HG03045 (cell line): ENCODE data around the gene TMPRSS6.

Experiments used
- ATAC-seq: cut with Tn5 transposase; IDR thresholded peaks from one replicate; pipeline ENCODE4 v1.9.1; 2021; ENCODE audit warnings: mild to moderate bottlenecking, moderate library complexity; ENCODE audit not compliant: unreplicated experiment

The TMPRSS6 gene

GRCh38 chr22:37069719-37070118, 39.8 kb downstream of the TMPRSS6 start:
- ATAC-seq = no peak

GRCh38 chr22:37069319-37069718, 40.2 kb downstream of the TMPRSS6 start:
- no peak for ATAC-seq

- no peak for ATAC-seq
Measured at GRCh38 chr22:37068859-37069258, 40.7 kb downstream of the TMPRSS6 start.

- ATAC-seq = no peak
Measured at GRCh38 chr22:37067428-37067827, 42.1 kb downstream of the TMPRSS6 start.

GRCh38 chr22:37065961-37066360, 43.6 kb downstream of the TMPRSS6 start:
- ATAC-seq = no peak

- ATAC-seq = no peak
Measured at GRCh38 chr22:37065180-37065579, 44.3 kb downstream of the TMPRSS6 start.

GRCh38 chr22:37064553-37064952, 45.0 kb downstream of the TMPRSS6 start:
- ATAC-seq = no peak

GRCh38 chr22:37063431-37064420, 45.8 kb downstream of the TMPRSS6 start:
- ATAC-seq = no peak

- no peak for ATAC-seq
Measured at GRCh38 chr22:37062702-37063381, 46.7 kb downstream of the TMPRSS6 start.

- ATAC-seq = no peak
Measured at GRCh38 chr22:37062376-37062675, 47.2 kb downstream of the TMPRSS6 start.

GRCh38 chr22:37061611-37062375, 47.7 kb downstream of the TMPRSS6 start:
- ATAC-seq = no peak

- ATAC-seq = no peak
Measured at GRCh38 chr22:37060801-37061610, 48.5 kb downstream of the TMPRSS6 start.

GRCh38 chr22:37059876-37060449, 49.5 kb downstream of the TMPRSS6 start:
- ATAC-seq = no peak

- ATAC-seq = no peak
Measured at GRCh38 chr22:37058917-37059701, 50.4 kb downstream of the TMPRSS6 start.

- no peak for ATAC-seq
Measured at GRCh38 chr22:37057796-37058510, 51.6 kb downstream of the TMPRSS6 start.

GRCh38 chr22:37057226-37057625, 52.3 kb downstream of the TMPRSS6 start:
- ATAC-seq = no peak

- ATAC-seq = no peak
Measured at GRCh38 chr22:37056246-37056645, 53.3 kb downstream of the TMPRSS6 start.

GRCh38 chr22:37054600-37055365, 54.7 kb downstream of the TMPRSS6 start:
- ATAC-seq = no peak
